GM21447 (cell line): ENCODE data around the gene CAPZA2.
"Not testable (repeated sequence)": the region's sequence is repeated elsewhere in the genome, so short reads cannot be mapped to it uniquely, and the experiment has no call there.

Source experiments
- ATAC-seq: cut with Tn5 transposase; IDR thresholded peaks from one replicate; pipeline ENCODE4 v1.9.1; 2021; ENCODE audit not compliant: unreplicated experiment

CAPZA2 gene

GRCh38 chr7:116953372-116953905 lies 91.1 kb downstream of the CAPZA2 start, which contains the start of gene ST7:
TSS of gene ST7 (plus strand) at chr7:116953501. CDS start at chr7:116953541, 40 bp downstream.
- ATAC-seq = peak; percentile 28

GRCh38 chr7:116953906-116954838 lies 91.8 kb downstream of the CAPZA2 start:
- ATAC-seq = peak; percentile 11

- ATAC-seq = no peak
These were observed 93.0 kb downstream of the CAPZA2 start for GRCh38 chr7:116955340-116955739.

GRCh38 chr7:116955801-116956476 lies 93.6 kb downstream of the CAPZA2 start:
- ATAC-seq = peak; percentile 76

- ATAC-seq = no peak
These were observed 94.1 kb downstream of the CAPZA2 start for GRCh38 chr7:116956477-116956804.

- peak; percentile 37 for ATAC-seq
These were observed 95.5 kb downstream of the CAPZA2 start for GRCh38 chr7:116957874-116958273.

GRCh38 chr7:116961966-116962673 lies 99.7 kb downstream of the CAPZA2 start:
- ATAC-seq = not testable (repeated sequence)

- no peak for ATAC-seq
These were observed 100.8 kb downstream of the CAPZA2 start for GRCh38 chr7:116963234-116963633.

GRCh38 chr7:116966601-116967000 lies 104.2 kb downstream of the CAPZA2 start:
- no peak for ATAC-seq

GRCh38 chr7:116967254-116967922 lies 105.0 kb downstream of the CAPZA2 start:
- no peak for ATAC-seq

GRCh38 chr7:116967983-116968382 lies 105.6 kb downstream of the CAPZA2 start:
- ATAC-seq = no peak

GRCh38 chr7:116968631-116969030 lies 106.2 kb downstream of the CAPZA2 start:
- ATAC-seq = no peak

- ATAC-seq = no peak
These were observed 107.0 kb downstream of the CAPZA2 start for GRCh38 chr7:116969371-116969902.

- peak; percentile 68 for ATAC-seq
These were observed 108.0 kb downstream of the CAPZA2 start for GRCh38 chr7:116970238-116970910.

- ATAC-seq = not testable (repeated sequence)
These were observed 108.8 kb downstream of the CAPZA2 start for GRCh38 chr7:116971153-116971552.
